Uterus (tissue), 4 donors: Measurements from ENCODE around the gene RHOA. TPM values are rescaled to one million over a fixed set of nuclear protein-coding genes. Genes with fewer than 3 reads are reported as not detected.

Experiments
- DNase-seq, 2 donors: peaks; one replicate each; pipeline ENCODE4 v3.0.0-alpha.2; 2019 to 2020
- H3K27ac ChIP-seq, 2 donors: fragments of 200-600 bp; sonication (generic); 1 replicate in 1 of 2; 2 replicates in 1 of 2; pipeline ENCODE4 v1.5.1; 2016 to 2018
- H3K27me3 ChIP-seq, 2 donors: fragments of 200-600 bp; sonication (generic); one replicate each; pipeline ENCODE4 v1.5.1; 2018 to 2019; ENCODE audit warnings: control low read depth in 1 of 2
- H3K36me3 ChIP-seq, 2 donors: fragments of 200-600 bp; sonication (generic); one replicate each; pipeline ENCODE4 v1.5.1; 2019; ENCODE audit warnings: control low read depth in 1 of 2
- H3K4me1 ChIP-seq, 2 donors: fragments of 200-600 bp; sonication (generic); one replicate each; pipeline ENCODE4 v1.5.1; 2018 to 2019; ENCODE audit warnings: control low read depth in 1 of 2
- H3K4me3 ChIP-seq, 2 donors: fragments of 200-600 bp; sonication (generic); 1 replicate in 1 of 2; 2 replicates in 1 of 2; pipeline ENCODE4 v1.5.1; 2018 to 2019; ENCODE audit warnings: mild to moderate bottlenecking in 1 of 2
- H3K9me3 ChIP-seq, 2 donors: fragments of 200-600 bp; sonication (generic); one replicate each; pipeline ENCODE4 v1.5.1; 2019; ENCODE audit warnings: control low read depth in 1 of 2
- CTCF ChIP-seq, 4 experiments: fragments of 200-600 bp in 2 of 4; fragments of 450-650 bp in 2 of 4; sonication (generic) in 2 of 4; IDR thresholded peaks; one replicate each; pipeline ENCODE4 v1.5.1; 2016 to 2019; ENCODE audit warnings: antibody characterized with exemption in 4 of 4, mild to moderate bottlenecking in 2 of 4, moderate library complexity in 1 of 4
- POLR2A ChIP-seq, 2 donors: fragments of 450-650 bp; IDR thresholded peaks; one replicate each; pipeline ENCODE4 v1.6.1; 2016; ENCODE audit warnings: antibody characterized with exemption in 2 of 2, mild to moderate bottlenecking in 1 of 2, moderate library complexity in 1 of 2
- intact Hi-C: fragments of 100-400 bp; cut with DNase I; formaldehyde crosslinking; loops from one replicate; pipeline ENCODE4 v1.15.1; 2023; ENCODE audit warnings: low total_unique reads
- total RNA-seq, 4 donors: library from RNA; depleted of rRNA in 3 of 4; stranded (reverse); fragments of >200 nt in 3 of 4; gene quantifications; one replicate each; pipeline versions ENCODE4 v1.1.0 to v1.2.4, GENCODE V29; 2014 to 2023
- donor health status: DM: yes; HTN: yes; CAD: no.

RHOA gene
- total RNA-seq, 4 donors from 2014 or later, result 282 to 493 (median 419) TPM

- no peaks in the 10 kb centered on the region for H3K36me3 ChIP-seq
- no peak for DNase-seq
- H3K27me3 ChIP-seq, result no peaks in the 10 kb centered on the region
- H3K4me1 ChIP-seq, result no peaks in the 10 kb centered on the region
- H3K9me3 ChIP-seq, result no peaks in the 10 kb centered on the region
- TF ChIP-seq CTCF (IDR thresholded peaks at IDR 0.05) (no peak), POLR2A (IDR thresholded peaks at IDR 0.05) (no peak)
- intact Hi-C loops, result no loop called here
- H3K4me3 ChIP-seq, result no peak overlapping the region
- H3K27ac ChIP-seq, result no peak overlapping the region
These were observed 25.6 kb downstream of the RHOA start for GRCh38 chr3:49386056-49386756.

- DNase-seq, result no peak
- Histone ChIP-seq H3K27ac (no peak overlapping the region), H3K36me3 (no peaks in the 10 kb centered on the region), H3K27me3 (no peaks in the 10 kb centered on the region), H3K4me1 (no peaks in the 10 kb centered on the region), H3K9me3 (no peaks in the 10 kb centered on the region), H3K4me3 (no peak overlapping the region)
- intact Hi-C loops, result no loop called here
- no peak for TF ChIP-seq CTCF (IDR thresholded peaks at IDR 0.05)
- TF ChIP-seq POLR2A (IDR thresholded peaks at IDR 0.05), result no peak
These were observed 26.2 kb downstream of the RHOA start for GRCh38 chr3:49385617-49386016.

GRCh38 chr3:49383387-49383786 is 28.4 kb downstream of the RHOA start:
- no peak for DNase-seq
- Histone ChIP-seq H3K4me3 (no peak overlapping the region), H3K4me1 (peaks cover 0 to 7% of the 10 kb centered on the region in 2 donors), H3K27ac (no peak overlapping the region), H3K36me3 (no peaks in the 10 kb centered on the region), H3K27me3 (no peaks in the 10 kb centered on the region), H3K9me3 (no peaks in the 10 kb centered on the region)
- intact Hi-C loops, result no loop called here
- TF ChIP-seq POLR2A (IDR thresholded peaks at IDR 0.05), result no peak
- no peak for TF ChIP-seq CTCF (IDR thresholded peaks at IDR 0.05)

GRCh38 chr3:49378249-49378895 is 33.4 kb downstream of the RHOA start:
- TF ChIP-seq POLR2A (IDR thresholded peaks at IDR 0.05) (no peak), CTCF (IDR thresholded peaks at IDR 0.05) (no peak)
- no peaks in the 10 kb centered on the region for H3K9me3 ChIP-seq
- H3K36me3 ChIP-seq, result no peaks in the 10 kb centered on the region
- no peaks in the 10 kb centered on the region for H3K27me3 ChIP-seq
- peaks cover 0 to 7% of the 10 kb centered on the region in 2 donors for H3K4me1 ChIP-seq
- intact Hi-C loops, result no loop called here
- DNase-seq, result peak; percentile 29 to 47
- H3K4me3 ChIP-seq, result no peak overlapping the region
- peak overlapping the region; percentile 30 to 45 for H3K27ac ChIP-seq

GRCh38 chr3:49377483-49377882 is 34.3 kb downstream of the RHOA start:
- TF ChIP-seq CTCF (IDR thresholded peaks at IDR 0.05), result no peak
- no peak for TF ChIP-seq POLR2A (IDR thresholded peaks at IDR 0.05)

More at GRCh38 chr3:49377483-49377882, 34.3 kb downstream of the RHOA start:
- H3K4me1 ChIP-seq, result peaks cover 0 to 7% of the 10 kb centered on the region in 2 donors
- H3K27ac ChIP-seq, result no peak overlapping the region
- no peak overlapping the region for H3K4me3 ChIP-seq
- DNase-seq, result no peak
- H3K27me3 ChIP-seq, result no peaks in the 10 kb centered on the region
- H3K9me3 ChIP-seq, result no peaks in the 10 kb centered on the region
- intact Hi-C loops, result no loop called here
- no peaks in the 10 kb centered on the region for H3K36me3 ChIP-seq
